Activated CD8-positive, alpha-beta memory T cell treated with anti-CD3 and anti-CD28 coated beads, Interleukin-2, amount 50 U/mL, for 1 hour (primary cell): ENCODE data around the gene GDI2.
"Not testable (repeated sequence)": the region's sequence is repeated elsewhere in the genome, so short reads cannot be mapped to it uniquely, and the experiment has no call there.

Experiments used
- DNase-seq: peaks from one replicate; pipeline ENCODE4 v3.0.0-alpha.2; 2020; ENCODE audit errors: extremely low read depth

Gene GDI2

GRCh38 chr10:5782174-5782573 is 31.1 kb downstream of the GDI2 start:
- no peak for DNase-seq

GRCh38 chr10:5779730-5780129 is 33.5 kb downstream of the GDI2 start:
- DNase-seq = no peak

- not testable (repeated sequence) for DNase-seq
These were observed 35.5 kb downstream of the GDI2 start for GRCh38 chr10:5777758-5778157.

GRCh38 chr10:5776881-5777197 is 36.4 kb downstream of the GDI2 start:
- no peak for DNase-seq

- no peak for DNase-seq
These were observed 36.9 kb downstream of the GDI2 start for GRCh38 chr10:5776136-5776880.

- peak; percentile 71 for DNase-seq
These were observed 37.5 kb downstream of the GDI2 start for GRCh38 chr10:5775685-5776084.

GRCh38 chr10:5774987-5775620 is 38.1 kb downstream of the GDI2 start:
- DNase-seq = no peak

- no peak for DNase-seq
These were observed 47.0 kb downstream of the GDI2 start for GRCh38 chr10:5766189-5766588.

GRCh38 chr10:5765617-5766016 is 47.6 kb downstream of the GDI2 start:
- DNase-seq = no peak

GRCh38 chr10:5764422-5765297 is 48.6 kb downstream of the GDI2 start:
- DNase-seq = no peak

GRCh38 chr10:5762531-5762930 is 50.7 kb downstream of the GDI2 start:
- no peak for DNase-seq

- no peak for DNase-seq
These were observed 52.0 kb downstream of the GDI2 start for GRCh38 chr10:5761220-5761619.

- DNase-seq = no peak
These were observed 52.7 kb downstream of the GDI2 start for GRCh38 chr10:5760515-5760914.

- DNase-seq = no peak
These were observed 54.3 kb downstream of the GDI2 start for GRCh38 chr10:5758927-5759326.

GRCh38 chr10:5757766-5758517 is 55.3 kb downstream of the GDI2 start:
- DNase-seq = no peak

GRCh38 chr10:5752301-5752871 is 60.8 kb downstream of the GDI2 start:
- DNase-seq = no peak

GRCh38 chr10:5751601-5752253 is 61.5 kb downstream of the GDI2 start:
- DNase-seq = no peak

GRCh38 chr10:5748394-5748803 is 64.8 kb downstream of the GDI2 start:
- DNase-seq = no peak

GRCh38 chr10:5746197-5746596 is 67.0 kb downstream of the GDI2 start:
- DNase-seq = no peak

GRCh38 chr10:5744849-5745248 is 68.4 kb downstream of the GDI2 start:
- DNase-seq = no peak

- no peak for DNase-seq
These were observed 69.5 kb downstream of the GDI2 start for GRCh38 chr10:5743736-5744135.
